Cardiac muscle cell (in vitro differentiated cells and primary cell): ENCODE measurements around the gene DTNA. TPM values are rescaled to one million over a fixed set of nuclear protein-coding genes. Genes with fewer than 3 reads are reported as not detected.

Experiments
- DNase-seq, 2 donors: peaks; one replicate each; pipeline versions ENCODE4 v3.0.0 to v3.0.0-alpha.2; 2010 to 2017; ENCODE audit warnings: low read depth in 1 of 2, low spot score in 1 of 2
- H3K27ac ChIP-seq: fragments of 200-600 bp; sonication (generic); 2 replicates; pipeline ENCODE4 v1.5.1; 2016
- H3K27me3 ChIP-seq: fragments of 200-600 bp; sonication (generic); 2 replicates; pipeline ENCODE4 v1.6.0; 2016; ENCODE audit warnings: control low read depth
- H3K36me3 ChIP-seq: fragments of 200-600 bp; sonication (generic); 2 replicates; pipeline ENCODE4 v1.5.1; 2016; ENCODE audit warnings: control low read depth
- H3K4me1 ChIP-seq: fragments of 200-600 bp; sonication (generic); 2 replicates; pipeline ENCODE4 v1.8.1; 2017; ENCODE audit warnings: low read depth, mild to moderate bottlenecking, mixed run types
- H3K4me3 ChIP-seq: fragments of 200-600 bp; sonication (generic); 2 replicates; pipeline ENCODE4 v1.5.1; 2016; ENCODE audit warnings: mild to moderate bottlenecking
- H3K9me3 ChIP-seq: fragments of 200-600 bp; sonication (generic); 2 replicates; pipeline ENCODE4 v1.5.1; 2017; ENCODE audit warnings: low read depth, mild to moderate bottlenecking, control low read depth
- CTCF ChIP-seq: IDR thresholded peaks from 2 replicates; pipeline ENCODE4 v1.5.1; 2012; ENCODE audit warnings: low read depth, mild to moderate bottlenecking, low read length
- polyA plus RNA-seq: library from polyadenylated mRNA; unstranded; fragments of >200 nt; fragmentation: Nextera tagmentation; extraction: Ambion mirVana; gene quantifications from 2 replicates; pipeline ENCODE4 v1.2.1, GENCODE V29; 2016
- total RNA-seq: library from RNA; depleted of rRNA; stranded (reverse); fragments of >200 nt; gene quantifications from 2 replicates; pipeline ENCODE4 v1.2.3, GENCODE V29; 2016

Gene DTNA
- total and polyA plus RNA-seq, 2 experiments from 2014 or later = 19.6 to 34.6 TPM

GRCh38 chr18:34928088-34928753, 218.1 kb downstream of the DTNA start:
- TF ChIP-seq CTCF = no peak
- Histone ChIP-seq H3K4me1 (no peaks in the 10 kb centered on the region), H3K27me3 (no peaks in the 10 kb centered on the region), H3K9me3 (no peaks in the 10 kb centered on the region), H3K36me3 (no peaks in the 10 kb centered on the region), H3K27ac (no peak overlapping the region), H3K4me3 (no peak overlapping the region)
- DNase-seq = no peak

- TF ChIP-seq CTCF = no peak
- no peaks in the 10 kb centered on the region for H3K27me3 ChIP-seq
- no peaks in the 10 kb centered on the region for H3K4me1 ChIP-seq
- DNase-seq = no peak
- H3K4me3 ChIP-seq = no peak overlapping the region
- no peaks in the 10 kb centered on the region for H3K36me3 ChIP-seq
- H3K9me3 ChIP-seq = no peaks in the 10 kb centered on the region
- H3K27ac ChIP-seq = no peak overlapping the region
Measured at GRCh38 chr18:34928754-34929335, 218.7 kb downstream of the DTNA start.

- DNase-seq = peak in 1 of 2 donors; percentile 64
- no peaks in the 10 kb centered on the region for H3K9me3 ChIP-seq
- no peaks in the 10 kb centered on the region for H3K4me1 ChIP-seq
- H3K4me3 ChIP-seq = no peak overlapping the region
- TF ChIP-seq CTCF = no peak
- no peak overlapping the region for H3K27ac ChIP-seq
- H3K27me3 ChIP-seq = no peaks in the 10 kb centered on the region
- H3K36me3 ChIP-seq = no peaks in the 10 kb centered on the region
Measured at GRCh38 chr18:34929336-34929780, 219.3 kb downstream of the DTNA start.

- Histone ChIP-seq H3K4me3 (no peak overlapping the region), H3K27me3 (no peaks in the 10 kb centered on the region), H3K9me3 (no peaks in the 10 kb centered on the region), H3K36me3 (no peaks in the 10 kb centered on the region), H3K27ac (no peak overlapping the region), H3K4me1 (no peaks in the 10 kb centered on the region)
- DNase-seq = no peak
- no peak for TF ChIP-seq CTCF
Measured at GRCh38 chr18:34932363-34932762, 222.3 kb downstream of the DTNA start.

- no peaks in the 10 kb centered on the region for H3K27me3 ChIP-seq
- no peak for DNase-seq
- no peak for TF ChIP-seq CTCF
Measured at GRCh38 chr18:34932792-34933466, 222.8 kb downstream of the DTNA start.

More at GRCh38 chr18:34932792-34933466, 222.8 kb downstream of the DTNA start:
- Histone ChIP-seq H3K27ac (no peak overlapping the region), H3K4me3 (no peak overlapping the region), H3K4me1 (no peaks in the 10 kb centered on the region), H3K9me3 (no peaks in the 10 kb centered on the region), H3K36me3 (no peaks in the 10 kb centered on the region)
